Nephron progenitor cell (in vitro differentiated cells): Measurements from ENCODE around the gene ZNF524.
A peak's percentile ranks its signal among the peaks of the same experiment; 100 is the strongest.

ENCODE experiments used
- DNase-seq: peaks from one replicate; pipeline ENCODE4 v3.0.0; 2021
- H3K27ac Mint-ChIP-seq: 2 replicates; pipeline ENCODE4 v1.8.0; 2021; ENCODE audit warnings: mild to moderate bottlenecking, moderate library complexity, mixed read lengths
- H3K27me3 Mint-ChIP-seq: 2 replicates; pipeline ENCODE4 v1.8.0; 2021; ENCODE audit warnings: mild to moderate bottlenecking, low read depth, mixed read lengths; ENCODE audit not compliant: poor library complexity
- H3K36me3 Mint-ChIP-seq: 2 replicates; pipeline ENCODE4 v1.8.0; 2021; ENCODE audit warnings: low read depth, mixed read lengths
- H3K4me1 Mint-ChIP-seq: 2 replicates; pipeline ENCODE4 v1.8.0; 2021; ENCODE audit warnings: mixed read lengths
- H3K4me3 Mint-ChIP-seq: 2 replicates; pipeline ENCODE4 v1.8.0; 2021; ENCODE audit warnings: mild to moderate bottlenecking, moderate library complexity, mixed read lengths
- H3K9me3 Mint-ChIP-seq: 2 replicates; pipeline ENCODE4 v1.8.0; 2021; ENCODE audit warnings: mild to moderate bottlenecking, moderate library complexity, mixed read lengths
- CTCF ChIP-seq: fragments of 200-600 bp; sonication (generic); IDR thresholded peaks from 2 replicates; pipeline ENCODE4 v1.5.0; 2021; ENCODE audit warnings: antibody characterized with exemption

The ZNF524 gene

GRCh38 chr19:55576746-55577145 is 23.3 kb upstream of the ZNF524 start:
- Mint-ChIP-seq H3K4me3 (peak overlapping the region; percentile 76), H3K27ac (peak overlapping the region; percentile 88), H3K36me3 (peaks cover 29% of the 10 kb centered on the region), H3K4me1 (peaks cover 32% of the 10 kb centered on the region), H3K27me3 (peaks cover 7% of the 10 kb centered on the region), H3K9me3 (no peaks in the 10 kb centered on the region)
- no peak for TF ChIP-seq CTCF
- DNase-seq = no peak

DNA sequence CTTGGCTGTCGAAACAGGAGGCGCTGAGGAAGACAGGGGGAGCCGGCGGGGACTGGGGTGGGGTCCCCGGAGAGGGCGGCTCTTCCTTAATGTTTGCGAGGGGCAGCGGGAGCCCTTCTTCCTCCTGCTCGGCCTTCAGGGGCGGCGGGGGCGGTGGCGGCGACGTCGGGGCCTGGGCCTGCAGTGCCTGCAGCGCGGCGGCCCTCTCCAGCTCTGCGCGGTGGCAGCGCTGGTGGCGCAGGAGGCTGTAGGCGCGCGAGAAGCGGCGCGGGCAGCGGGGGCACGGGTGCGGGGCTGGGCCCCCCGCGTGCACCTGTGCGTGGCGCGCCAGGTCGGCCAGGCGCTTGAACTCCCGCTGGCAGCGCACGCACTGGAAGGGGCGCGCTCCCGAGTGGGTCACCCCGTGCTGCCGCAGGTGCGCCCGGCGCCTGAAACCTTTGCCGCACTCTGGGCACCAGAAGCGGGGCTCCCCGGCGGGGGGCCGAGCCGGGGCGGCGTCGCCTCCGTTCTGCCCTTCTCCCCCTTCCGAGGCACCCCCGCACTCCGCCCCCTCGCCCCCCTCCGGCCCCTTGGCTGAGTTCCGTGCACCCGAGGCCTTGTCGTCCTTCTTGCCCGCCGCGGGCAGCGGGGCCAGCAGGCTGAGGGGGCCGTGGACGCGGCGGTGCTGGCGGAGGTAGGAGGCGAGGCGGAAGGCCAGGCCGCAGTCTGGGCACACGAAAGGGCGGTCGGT is 21.9 kb upstream of the ZNF524 start:
- H3K9me3 Mint-ChIP-seq = no peaks in the 10 kb centered on the region
- H3K4me3 Mint-ChIP-seq = no peak overlapping the region
- TF ChIP-seq CTCF = no peak
- peaks cover 30% of the 10 kb centered on the region for H3K4me1 Mint-ChIP-seq
- H3K27ac Mint-ChIP-seq = no peak overlapping the region
- H3K27me3 Mint-ChIP-seq = no peaks in the 10 kb centered on the region
- no peak for DNase-seq
- peaks cover 29% of the 10 kb centered on the region for H3K36me3 Mint-ChIP-seq

DNA sequence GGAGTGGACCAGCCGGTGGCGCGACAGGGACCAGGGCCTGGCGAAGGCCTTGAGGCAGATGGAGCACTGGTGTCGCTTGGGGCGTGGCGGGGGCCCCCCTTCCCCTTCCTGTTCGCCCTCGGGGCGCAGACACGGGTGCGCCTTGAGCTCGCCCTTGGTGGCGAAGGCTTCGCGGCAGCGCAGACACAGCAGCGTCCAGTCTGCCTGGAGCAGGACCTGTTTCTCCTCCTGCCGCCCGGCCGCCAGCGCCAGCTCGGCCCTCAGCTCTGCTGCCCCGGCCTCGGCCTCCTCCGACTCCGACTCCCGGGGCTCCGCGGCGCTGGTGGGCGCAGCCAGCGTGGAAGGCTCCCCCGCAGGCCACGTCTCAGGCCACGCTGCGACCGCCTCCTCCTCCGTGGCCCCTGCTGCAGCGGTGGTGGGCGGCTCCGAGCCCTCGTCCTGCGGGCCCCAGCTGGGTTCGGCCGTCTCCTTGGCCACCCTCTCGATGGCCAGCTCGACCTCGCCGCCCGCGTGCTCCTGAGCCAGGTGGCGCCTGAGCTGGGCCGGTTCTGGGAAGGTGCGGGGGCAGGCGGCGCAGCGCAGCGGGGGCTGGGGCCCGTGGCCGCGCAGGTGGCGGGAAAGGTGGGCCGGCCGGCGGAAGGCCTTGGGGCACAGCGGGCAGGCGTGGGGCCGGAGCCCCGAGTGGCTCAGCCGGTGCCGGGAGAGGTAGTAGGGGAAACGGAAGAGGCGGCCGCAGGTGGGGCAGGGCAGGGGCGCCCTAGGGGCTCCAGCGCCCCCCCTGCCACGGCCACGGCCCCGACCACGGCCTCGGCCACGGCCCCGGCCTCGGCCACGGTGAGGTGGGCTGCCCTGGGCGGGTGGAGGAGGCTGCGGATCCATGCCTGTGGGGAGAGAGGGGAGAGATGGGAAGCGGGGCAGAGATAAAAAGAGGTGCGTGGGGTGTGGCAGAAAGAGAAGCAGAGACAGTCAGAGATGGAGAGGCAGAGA is 21.0 kb upstream of the ZNF524 start:
- Mint-ChIP-seq H3K4me1 (peaks cover 30% of the 10 kb centered on the region), H3K27me3 (no peaks in the 10 kb centered on the region), H3K27ac (peak overlapping the region; percentile 83), H3K4me3 (peak overlapping the region; percentile 95), H3K9me3 (no peaks in the 10 kb centered on the region), H3K36me3 (peaks cover 29% of the 10 kb centered on the region)
- DNase-seq = no peak
- no peak for TF ChIP-seq CTCF

DNA sequence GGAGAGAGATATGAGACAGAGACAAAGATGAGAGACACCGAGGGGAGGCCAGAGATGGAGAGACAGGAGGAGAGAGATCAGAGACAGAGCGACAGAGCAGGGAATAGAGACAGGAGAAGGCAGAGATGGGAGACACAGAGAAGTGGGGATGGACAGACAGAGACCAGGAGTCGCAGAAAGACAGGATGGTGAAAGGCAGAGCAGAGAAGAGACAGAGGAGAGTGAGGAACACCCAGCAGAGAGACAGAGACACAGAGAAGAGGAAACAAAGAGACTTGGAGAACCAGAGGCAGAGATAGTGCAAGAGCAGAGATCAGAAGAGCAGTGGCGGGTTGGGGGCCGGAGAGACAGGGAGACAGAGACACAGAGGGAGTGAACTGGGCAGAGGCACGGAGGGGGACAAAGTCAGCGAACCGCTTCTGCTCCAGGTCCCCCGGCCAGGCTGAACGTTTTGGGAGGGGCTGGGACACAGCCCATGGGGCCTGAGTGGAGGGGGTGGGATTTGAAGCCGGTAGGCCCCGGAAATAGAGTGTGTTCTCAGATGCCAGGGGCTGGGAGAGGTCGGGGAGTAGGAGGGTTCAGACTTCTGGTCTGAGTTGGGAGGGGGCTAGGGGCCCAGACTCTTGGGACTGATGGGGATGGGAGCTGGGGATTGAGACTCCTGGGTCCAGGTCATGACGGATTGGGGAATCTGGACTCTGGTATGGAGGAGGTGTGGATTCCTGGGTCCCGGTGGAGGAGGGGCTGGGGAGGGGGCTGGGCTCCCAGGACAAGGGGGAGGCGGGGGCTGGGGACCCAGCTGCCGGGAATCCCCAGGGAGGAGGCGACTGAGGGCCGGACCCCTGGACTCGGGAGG is 20.1 kb upstream of the ZNF524 start:
- Mint-ChIP-seq H3K36me3 (peaks cover 27% of the 10 kb centered on the region), H3K4me1 (peaks cover 37% of the 10 kb centered on the region), H3K27ac (peak overlapping the region; percentile 83), H3K4me3 (peak overlapping the region; percentile 95), H3K27me3 (no peaks in the 10 kb centered on the region), H3K9me3 (no peaks in the 10 kb centered on the region)
- DNase-seq = peak; percentile 56
- TF ChIP-seq CTCF = no peak

- Mint-ChIP-seq H3K27ac (peak within 1 kb of the TSS; percentile 83), H3K36me3 (peaks cover 20% of the 10 kb centered on the region), H3K4me1 (peaks cover 44% of the 10 kb centered on the region), H3K9me3 (no peaks in the 10 kb centered on the region), H3K4me3 (peak within 1 kb of the TSS; percentile 95), H3K27me3 (no peaks in the 10 kb centered on the region)
- peak; percentile 82 for DNase-seq
- no peak for TF ChIP-seq CTCF
Observed at GRCh38 chr19:55580628-55581144, 19.4 kb upstream of the ZNF524 start, which contains the start of gene ZNF579. Gene ZNF579 (minus strand): TSS chr19:55580848. CDS start chr19:55579639, 1,209 bp downstream.
